ENCODE results near the gene PHF12. TPM values are rescaled to one million over a fixed set of nuclear protein-coding genes. Genes with fewer than 3 reads are reported as not detected.

The PHF12 gene
- total and polyA plus RNA-seq, 2 of the 8 experiments (the other 6 are each of a cell fraction or from before 2014, with no cell fraction given), result 38.8 to 65.7 TPM

DNA sequence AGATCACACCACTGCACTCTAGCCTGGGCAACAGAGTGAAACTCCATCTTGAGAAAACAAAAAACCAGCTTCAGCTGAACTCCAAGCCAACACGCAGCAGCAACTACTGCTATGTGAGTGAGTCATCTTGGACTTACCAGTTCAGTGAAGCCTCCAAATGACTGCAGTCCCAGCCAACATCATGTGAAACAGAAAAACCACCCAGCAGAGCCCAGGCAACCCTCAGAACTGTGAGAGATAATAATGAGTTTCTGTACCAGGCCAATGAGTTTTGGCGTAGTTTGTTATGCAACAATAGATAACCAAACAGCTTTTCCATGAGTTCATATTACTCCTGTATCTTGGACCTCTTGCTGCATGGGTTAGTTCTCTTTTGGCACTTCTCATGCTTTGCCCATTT is 23.3 kb downstream of the PHF12 start (continued):
- no peak for TF ChIP-seq JUN (IDR thresholded peaks at IDR 0.05; ENCODE audit: low read depth, low read length)
